KOPT-K1 (cell line): ENCODE data around the gene RASSF3.

Experiments used
- H3K27ac ChIP-seq: fragments of 200-600 bp; sonication (generic); 2 replicates; pipeline ENCODE4 v1.5.1; 2016; ENCODE audit warnings: antibody characterized with exemption, mild to moderate bottlenecking, low read depth, low read length; ENCODE audit not compliant: poor library complexity, severe bottlenecking
- H3K36me3 ChIP-seq: fragments of 200-600 bp; sonication (generic); 2 replicates; pipeline ENCODE4 v1.5.1; 2017; ENCODE audit warnings: antibody characterized with exemption, mild to moderate bottlenecking, low read length, moderate library complexity; ENCODE audit not compliant: insufficient read depth
- H3K9me3 ChIP-seq: fragments of 200-600 bp; sonication (generic); 2 replicates; pipeline ENCODE4 v1.5.1; 2017; ENCODE audit warnings: antibody characterized with exemption, low read length, mild to moderate bottlenecking; ENCODE audit not compliant: insufficient read depth, poor library complexity, severe bottlenecking

Gene RASSF3

GRCh38 chr12:64745980-64746379 is 135.7 kb downstream of the RASSF3 start:
- Histone ChIP-seq H3K36me3 (peaks cover 86% of the 10 kb centered on the region), H3K27ac (no peak overlapping the region), H3K9me3 (no peaks in the 10 kb centered on the region)

GRCh38 chr12:64746663-64747062 is 136.4 kb downstream of the RASSF3 start:
- Histone ChIP-seq H3K36me3 (peaks cover 86% of the 10 kb centered on the region), H3K9me3 (no peaks in the 10 kb centered on the region), H3K27ac (no peak overlapping the region)
